NCI-H2081 (cell line): ENCODE measurements around the gene ABCA3.

Source experiments
- DNase-seq, 2 experiments: peaks; one replicate each; lab custom pipeline; 2025; lab: John Stamatoyannopoulos, UW

The ABCA3 gene

DNA sequence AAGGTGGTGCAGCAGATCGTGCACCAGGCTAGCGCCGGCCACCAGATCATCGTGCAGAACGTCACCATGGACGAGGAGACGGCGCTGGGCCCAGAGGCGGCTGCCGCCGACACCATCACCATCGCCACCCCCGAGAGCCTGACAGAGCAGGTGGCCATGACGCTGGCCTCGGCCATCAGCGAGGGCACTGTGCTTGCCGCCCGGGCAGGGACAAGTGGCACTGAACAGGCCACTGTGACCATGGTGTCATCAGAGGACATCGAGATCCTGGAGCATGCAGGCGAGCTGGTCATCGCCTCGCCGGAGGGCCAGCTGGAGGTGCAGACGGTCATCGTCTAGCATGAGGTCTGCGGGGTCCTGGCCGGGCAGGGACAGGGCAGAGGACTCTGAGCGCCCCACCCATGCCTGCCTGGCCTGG is 105.3 kb downstream of the ABCA3 start:
- DNase-seq = no peak

DNA sequence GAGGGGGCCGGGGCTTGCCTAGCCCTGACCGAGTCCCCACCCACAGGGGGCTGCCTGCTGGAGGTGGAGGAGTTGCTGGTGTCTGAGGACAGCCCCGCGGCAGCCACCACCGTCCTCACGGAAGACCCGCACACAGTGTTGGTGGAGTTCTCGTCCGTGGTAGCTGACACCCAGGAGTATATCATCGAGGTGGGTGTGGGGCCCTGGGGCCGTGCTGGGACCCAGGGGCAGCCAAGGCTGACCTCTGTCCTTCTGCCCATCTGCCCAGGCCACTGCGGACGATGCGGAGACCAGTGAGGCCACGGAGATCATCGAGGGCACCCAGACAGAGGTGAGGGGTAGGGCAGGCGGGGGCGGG is 105.7 kb downstream of the ABCA3 start:
- no peak for DNase-seq

DNA sequence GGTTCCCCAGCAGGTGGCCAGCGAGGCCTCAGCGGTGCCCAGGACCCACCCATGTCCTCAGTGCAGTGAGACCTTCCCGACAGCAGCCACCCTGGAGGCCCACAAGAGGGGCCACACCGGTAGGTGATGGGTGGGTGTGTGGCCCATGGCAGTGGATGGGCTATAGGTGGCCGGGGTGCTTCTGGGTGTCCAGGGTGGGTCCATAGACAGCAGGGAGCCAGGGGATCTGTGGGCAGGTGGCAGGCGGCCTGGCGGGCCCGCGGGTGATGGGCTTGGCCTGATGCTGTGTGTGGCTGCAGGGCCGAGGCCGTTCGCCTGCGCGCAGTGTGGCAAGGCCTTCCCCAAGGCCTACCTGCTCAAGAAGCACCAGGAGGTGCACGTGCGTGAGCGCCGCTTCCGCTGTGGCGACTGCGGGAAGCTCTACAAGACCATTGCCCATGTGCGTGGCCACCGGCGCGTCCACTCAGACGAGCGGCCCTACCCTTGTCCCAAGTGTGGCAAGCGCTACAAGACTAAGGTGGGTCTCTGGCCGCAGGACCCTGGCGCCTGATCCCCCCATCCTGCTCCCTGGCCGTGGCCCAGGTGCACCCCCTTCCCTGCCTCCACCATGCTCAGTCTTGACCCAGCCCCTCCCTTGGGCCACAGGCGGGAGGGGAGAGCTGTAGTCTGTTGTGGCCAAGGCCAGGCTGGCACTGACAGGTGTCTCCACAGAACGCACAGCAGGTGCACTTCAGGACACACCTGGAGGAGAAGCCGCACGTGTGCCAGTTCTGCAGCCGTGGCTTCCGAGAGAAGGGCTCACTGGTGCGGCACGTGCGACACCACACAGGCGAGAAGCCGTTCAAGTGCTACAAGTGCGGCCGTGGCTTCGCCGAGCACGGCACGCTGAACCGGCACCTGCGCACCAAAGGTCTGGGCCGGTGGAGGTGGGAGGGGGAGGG is 106.4 kb downstream of the ABCA3 start:
- peak in 1 of 2 experiments; percentile 63 for DNase-seq

DNA sequence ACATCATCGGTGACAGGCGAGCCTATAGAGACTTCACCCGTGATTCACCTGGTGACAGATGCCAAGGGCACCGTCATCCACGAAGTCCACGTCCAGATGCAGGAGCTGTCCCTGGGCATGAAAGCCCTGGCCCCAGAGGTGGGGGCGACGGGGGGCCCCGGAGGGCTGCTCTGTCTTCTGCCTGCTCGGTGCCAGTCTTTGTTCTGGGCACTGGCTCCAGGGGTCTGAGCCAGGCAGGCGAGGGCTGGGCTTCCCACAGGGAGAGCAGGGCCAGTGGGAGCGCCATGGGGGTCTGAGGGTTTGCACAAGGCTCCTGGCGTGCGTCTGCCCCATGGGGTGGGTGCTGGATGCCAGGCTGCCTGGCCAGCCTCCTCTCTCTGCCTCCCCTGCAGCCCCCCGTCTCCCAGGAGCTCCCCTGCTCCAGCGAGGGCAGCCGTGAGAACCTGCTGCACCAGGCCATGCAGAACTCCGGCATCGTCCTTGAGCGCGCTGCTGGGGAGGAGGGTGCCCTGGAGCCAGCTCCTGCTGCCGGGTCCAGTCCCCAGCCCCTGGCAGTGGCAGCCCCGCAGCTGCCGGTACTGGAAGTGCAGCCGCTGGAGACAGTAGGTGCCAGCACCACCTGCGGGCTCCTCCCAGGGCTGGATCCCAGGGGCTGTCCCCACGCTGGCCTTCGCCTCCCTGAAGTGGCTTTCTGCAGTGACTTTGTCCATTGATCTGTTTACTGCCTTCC is 107.3 kb downstream of the ABCA3 start:
- no peak for DNase-seq

DNA sequence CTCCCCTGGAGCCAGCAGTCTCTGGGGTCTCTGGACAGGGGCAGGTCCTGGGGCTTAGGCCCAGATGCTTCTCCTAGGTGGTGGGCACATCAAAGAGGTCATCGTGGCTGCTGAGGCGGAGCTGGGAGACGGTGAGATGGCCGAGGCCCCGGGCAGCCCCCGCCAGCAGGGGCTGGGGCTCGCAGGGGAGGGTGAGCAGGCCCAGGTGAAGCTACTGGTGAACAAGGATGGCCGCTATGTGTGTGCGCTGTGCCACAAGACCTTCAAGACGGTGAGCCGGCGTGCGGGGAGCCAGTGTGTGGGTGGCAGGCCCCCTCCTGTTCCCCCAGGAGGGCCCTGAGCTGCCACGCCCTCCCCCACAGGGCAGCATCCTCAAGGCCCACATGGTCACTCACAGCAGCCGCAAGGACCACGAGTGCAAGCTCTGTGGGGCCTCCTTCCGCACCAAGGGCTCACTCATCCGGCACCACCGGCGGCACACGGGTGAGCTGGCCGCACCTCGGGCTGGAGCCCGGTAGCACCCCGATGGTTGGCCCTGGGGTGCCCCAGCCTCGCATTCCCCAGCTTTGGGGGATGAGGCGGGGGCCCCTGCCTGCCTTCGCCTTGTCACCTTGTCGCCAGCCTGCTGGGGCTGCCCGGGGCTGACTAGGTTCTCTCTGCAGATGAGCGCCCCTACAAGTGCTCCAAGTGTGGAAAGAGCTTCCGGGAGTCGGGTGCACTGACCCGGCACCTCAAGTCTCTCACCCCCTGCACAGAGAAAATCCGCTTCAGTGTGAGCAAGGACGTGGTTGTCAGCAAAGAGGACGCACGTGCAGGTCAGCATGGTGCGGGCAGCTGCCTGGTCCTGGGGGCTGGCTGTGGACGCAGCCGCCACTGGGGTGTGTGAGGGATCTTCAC is 108.2 kb downstream of the ABCA3 start:
- no peak for DNase-seq

DNA sequence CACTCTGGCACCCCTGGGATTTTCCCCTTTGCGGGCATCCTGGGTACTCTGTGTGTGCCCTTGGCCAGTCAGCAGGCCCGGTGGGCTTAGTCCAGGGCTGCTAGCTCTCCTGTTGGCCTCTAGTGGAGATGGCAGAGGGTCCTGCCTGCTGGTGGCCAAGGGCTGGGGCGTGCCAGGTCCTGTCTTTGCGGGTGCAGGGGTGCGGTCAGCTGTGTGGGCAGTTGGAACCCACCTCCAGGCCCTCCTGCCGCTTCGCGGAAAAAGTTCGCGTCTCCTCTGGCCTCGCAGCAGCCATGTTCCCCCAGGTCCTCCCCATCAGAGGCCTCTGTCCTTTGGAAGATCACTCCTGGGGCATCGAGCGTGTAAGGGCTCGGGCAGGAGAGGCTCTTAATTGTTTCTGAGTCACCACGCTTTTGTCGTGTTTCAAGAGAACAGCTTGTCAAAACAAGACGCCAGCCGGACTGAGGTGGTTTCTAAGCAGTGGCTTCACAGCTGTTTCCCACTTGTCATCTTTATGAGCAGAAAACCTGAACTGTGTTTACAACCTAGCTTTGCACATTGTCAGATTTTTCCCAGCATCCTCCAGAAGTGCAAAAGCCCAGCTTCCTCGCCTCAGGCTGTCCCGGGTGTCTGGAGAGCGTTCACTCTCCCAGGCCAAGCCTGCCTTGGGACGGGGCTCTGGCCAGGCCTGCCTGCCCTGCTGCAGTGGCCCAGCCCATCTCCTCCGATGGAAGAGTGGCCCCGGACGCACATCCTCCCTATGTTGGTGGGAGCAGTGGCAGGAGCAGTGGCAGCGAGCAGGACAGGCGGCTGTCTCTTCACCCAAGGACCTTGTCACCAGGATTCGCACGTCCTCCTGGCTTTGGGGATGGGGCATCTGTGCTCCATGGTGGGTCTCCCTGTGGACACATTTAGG is 109.3 kb downstream of the ABCA3 start:
- no peak for DNase-seq

DNA sequence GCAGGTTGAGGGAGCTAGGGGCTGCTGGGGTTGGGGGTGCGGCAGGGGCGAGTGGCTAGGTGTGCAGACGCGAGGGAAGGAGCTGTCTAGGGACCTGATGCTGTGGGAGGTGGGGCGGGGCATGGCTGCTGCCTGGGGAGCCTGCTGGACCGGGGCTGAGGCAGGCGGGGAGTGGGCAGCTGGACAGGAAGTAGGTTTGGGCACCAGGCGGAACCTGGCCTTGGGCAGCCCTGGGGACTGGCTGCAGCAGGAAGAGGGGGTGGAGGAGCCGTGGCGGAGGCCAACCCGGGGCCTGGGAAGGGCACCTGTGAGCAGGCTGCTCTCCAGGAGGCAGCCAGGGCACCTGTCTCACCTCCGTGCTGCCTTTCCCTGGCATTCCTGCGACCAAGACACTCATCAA is 110.2 kb downstream of the ABCA3 start:
- no peak for DNase-seq

DNA sequence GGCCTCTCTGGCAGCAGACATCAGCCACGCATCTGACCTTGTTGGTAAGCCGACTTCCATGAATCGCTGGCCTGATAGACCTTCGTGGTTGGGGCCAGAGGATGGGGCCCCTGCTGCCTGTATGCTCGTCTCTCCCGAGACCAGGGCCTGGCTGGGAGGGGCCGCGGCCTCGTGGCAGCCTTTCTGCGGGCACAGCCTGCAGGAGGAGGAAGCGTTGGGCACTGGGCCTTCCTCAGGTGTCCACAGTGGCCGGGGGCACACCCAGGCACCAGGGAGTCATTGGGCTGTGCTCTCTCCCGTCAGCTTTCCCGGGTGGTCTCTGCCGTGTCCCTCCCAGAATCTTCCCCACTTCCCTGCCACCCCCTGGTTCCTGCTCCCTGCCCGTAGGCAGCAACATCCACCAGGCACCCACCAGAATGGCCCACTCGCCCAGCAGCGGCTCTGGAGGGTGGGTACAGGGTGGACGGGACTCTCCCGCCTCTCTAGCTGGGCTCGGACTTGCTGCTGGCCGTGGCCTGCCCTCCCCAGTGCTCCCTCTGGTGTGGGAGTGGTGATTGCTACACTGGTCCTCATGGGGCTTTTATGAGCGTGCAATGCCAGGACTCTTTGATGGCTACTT is 110.8 kb downstream of the ABCA3 start:
- no peak for DNase-seq

DNA sequence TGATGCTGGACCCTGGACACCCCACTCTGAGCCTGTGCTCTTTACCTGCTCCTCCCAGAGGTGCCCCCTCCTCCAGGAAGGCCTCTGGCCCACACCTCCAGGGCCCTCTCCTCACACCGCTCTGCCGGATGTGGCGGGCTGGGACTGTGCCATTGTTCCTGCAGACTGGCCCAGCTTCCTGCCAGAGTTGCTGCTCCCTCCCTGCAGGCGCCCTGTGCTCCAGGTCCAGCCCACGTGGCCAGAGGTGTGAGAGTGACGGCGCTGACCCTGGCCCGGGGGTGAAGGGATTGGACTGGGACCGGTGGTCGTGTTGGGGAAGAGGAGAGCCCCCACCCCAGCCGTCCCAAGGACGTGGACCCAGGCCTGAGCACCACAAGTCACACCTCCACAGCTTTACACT is 111.4 kb downstream of the ABCA3 start:
- no peak for DNase-seq

DNA sequence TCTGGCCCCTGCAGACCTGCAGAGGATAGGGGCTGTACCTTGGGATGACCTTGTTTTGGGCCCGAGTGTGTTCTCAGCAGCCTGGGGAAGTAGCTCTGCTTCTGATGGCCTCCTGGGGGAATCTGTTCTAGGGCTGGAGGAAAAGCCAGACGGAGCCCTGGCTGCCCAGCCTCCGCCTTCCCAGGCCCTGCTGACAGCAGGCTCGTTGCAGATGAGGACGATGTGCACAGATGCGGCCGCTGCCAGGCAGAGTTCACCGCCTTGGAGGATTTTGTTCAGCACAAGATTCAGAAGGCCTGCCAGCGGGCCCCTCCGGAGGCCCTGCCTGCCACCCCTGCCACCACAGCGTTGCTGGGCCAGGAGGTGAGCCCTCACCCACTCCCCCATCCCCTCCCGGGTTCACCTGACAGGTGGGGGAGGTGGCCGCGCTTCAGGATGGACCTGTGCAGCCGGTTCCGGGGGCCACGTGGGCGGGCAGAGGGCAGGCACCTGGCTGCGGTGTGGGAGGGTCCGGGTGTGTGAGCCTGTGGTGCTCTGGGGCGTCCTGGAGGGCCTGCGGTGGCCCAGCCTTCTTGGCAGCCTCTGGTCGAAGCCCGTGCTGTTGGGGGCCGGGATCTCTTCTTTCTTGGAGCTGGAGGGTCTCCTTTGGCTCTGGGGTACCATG is 112.2 kb downstream of the ABCA3 start:
- DNase-seq = no peak

DNA sequence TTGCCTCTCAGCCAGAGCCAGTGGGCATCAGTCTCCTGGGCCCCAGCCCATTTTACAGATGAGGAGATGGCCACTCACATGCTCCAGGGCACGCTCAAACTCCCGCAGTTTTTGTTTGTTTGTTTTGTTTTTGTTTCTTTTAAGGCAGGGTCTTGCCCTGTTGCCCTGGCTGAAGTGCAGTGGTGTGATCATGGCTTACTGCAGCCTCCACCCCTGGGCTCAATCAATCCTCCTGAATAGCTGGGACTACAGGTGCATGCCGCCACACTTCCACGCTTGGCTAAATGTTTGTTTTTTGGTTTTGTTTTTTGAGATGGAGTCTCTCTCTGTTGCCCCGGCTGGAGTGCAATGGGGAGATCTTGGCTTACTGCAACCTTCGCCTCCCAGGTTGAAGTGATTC is 113.6 kb downstream of the ABCA3 start:
- DNase-seq = no peak

DNA sequence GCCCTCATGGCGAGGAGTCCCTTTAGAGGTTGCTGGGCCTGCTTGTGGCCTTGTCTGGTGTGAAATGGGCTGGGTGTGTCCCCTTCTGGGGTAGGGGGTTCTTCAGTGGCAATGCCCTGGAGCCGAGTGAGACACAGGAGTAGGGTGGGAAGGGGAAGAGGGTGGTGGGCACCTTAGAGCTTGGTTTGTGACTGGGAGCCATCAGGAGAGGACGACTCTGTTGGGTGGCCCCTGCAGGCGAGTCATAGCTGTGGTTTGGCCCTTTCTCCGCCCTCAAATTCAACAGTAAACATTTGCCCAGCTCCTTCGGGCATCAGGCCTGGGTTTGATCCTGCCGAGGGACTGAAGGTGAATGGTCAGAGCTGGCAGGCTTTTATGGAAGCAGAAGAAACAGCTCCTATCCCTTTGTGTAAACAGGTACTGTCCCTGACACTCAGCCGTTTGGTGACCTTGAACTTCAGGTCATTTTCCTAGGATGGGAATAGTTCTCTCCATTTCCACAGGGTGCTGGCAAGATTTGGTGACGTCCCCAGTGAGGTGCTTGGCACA is 114.2 kb downstream of the ABCA3 start:
- DNase-seq = no peak
